OCI-LY7 (cell line): ENCODE measurements around the gene CFAP58. TPM values are rescaled to one million over a fixed set of nuclear protein-coding genes. Genes with fewer than 3 reads are reported as not detected.
A peak's percentile ranks its signal among the peaks of the same experiment; 100 is the strongest.

Source experiments
- BruUV-seq: library from RNA; stranded (reverse); fragments of 400-500 nt; replicated peaks from 2 replicates; lab custom pipeline; 2021; lab: Mats Ljungman, UMichigan
- CTCF ChIA-PET: fragments of 300-600 bp; sonication (Branson Sonifier 250); formaldehyde crosslinking; loops from one replicate; lab custom pipeline; 2022; ENCODE audit warnings: antibody characterized with exemption; ENCODE audit not compliant: unreplicated experiment; lab: Charles Lee
- POLR2A ChIA-PET: fragments of 300-600 bp; sonication (Branson Sonifier 250); formaldehyde crosslinking; loops from one replicate; lab custom pipeline; 2022; ENCODE audit warnings: antibody characterized with exemption; lab: Charles Lee
- DNase-seq: peaks from one replicate; pipeline ENCODE4 v3.0.0-alpha.2; 2015; ENCODE audit warnings: low spot score
- H2AFZ ChIP-seq: fragments of 200-600 bp; sonication (generic), shearing (Covaris generic); 2 replicates; pipeline ENCODE4 v1.6.1; 2014; ENCODE audit warnings: mild to moderate bottlenecking, antibody characterized with exemption, low read length, moderate library complexity
- H3K27ac ChIP-seq: fragments of 200-600 bp; sonication (generic); 2 replicates; pipeline ENCODE4 v1.5.1; 2014; ENCODE audit warnings: mixed run types, low read depth, mild to moderate bottlenecking, moderate library complexity, low read length, inconsistent platforms; ENCODE audit not compliant: poor library complexity, severe bottlenecking
- H3K36me3 ChIP-seq: fragments of 200-600 bp; sonication (generic); 2 replicates; pipeline ENCODE4 v1.6.1; 2014; ENCODE audit warnings: mild to moderate bottlenecking, antibody characterized with exemption, low read length, moderate library complexity, mixed read lengths; ENCODE audit not compliant: insufficient read depth
- H3K4me1 ChIP-seq: fragments of 200-600 bp; sonication (generic); 2 replicates; pipeline ENCODE4 v1.5.1; 2014; ENCODE audit warnings: mild to moderate bottlenecking, low read length; ENCODE audit not compliant: insufficient read depth, poor library complexity, severe bottlenecking
- H3K4me2 ChIP-seq: fragments of 200-600 bp; sonication (generic); 2 replicates; pipeline ENCODE4 v1.6.1; 2014; ENCODE audit warnings: mild to moderate bottlenecking, low read length
- H3K4me3 ChIP-seq: fragments of 200-600 bp; sonication (generic); 2 replicates; pipeline ENCODE4 v1.5.1; 2014; ENCODE audit warnings: mild to moderate bottlenecking, low read depth, low read length; ENCODE audit not compliant: poor library complexity, severe bottlenecking
- H3K79me2 ChIP-seq: fragments of 200-600 bp; sonication (generic); 2 replicates; pipeline ENCODE4 v1.6.1; 2016; ENCODE audit warnings: low read depth, mild to moderate bottlenecking, low read length, moderate library complexity, mixed read lengths; ENCODE audit not compliant: insufficient read depth
- H3K9me2 ChIP-seq: fragments of 200-600 bp; sonication (generic); 2 replicates; pipeline ENCODE4 v1.6.1; 2016; ENCODE audit warnings: mild to moderate bottlenecking, low read length, mixed read lengths; ENCODE audit not compliant: insufficient read depth
- H3K9me3 ChIP-seq: fragments of 200-600 bp; sonication (generic); 2 replicates; pipeline ENCODE4 v1.6.1; 2014; ENCODE audit warnings: mild to moderate bottlenecking, mixed run types, low read length, mixed read lengths
- H4K20me1 ChIP-seq: fragments of 200-600 bp; sonication (generic); 2 replicates; pipeline ENCODE4 v1.6.1; 2014; ENCODE audit warnings: mild to moderate bottlenecking, antibody characterized with exemption, low read length, moderate library complexity, mixed read lengths; ENCODE audit not compliant: insufficient read depth
- EZH2phosphoT487 ChIP-seq: fragments of 200-600 bp; sonication (generic); IDR thresholded peaks from 2 replicates; pipeline ENCODE4 v1.6.1; 2018; ENCODE audit warnings: low read depth, borderline replicate concordance, mild to moderate bottlenecking, mixed run types, antibody characterized with exemption, low read length, moderate library complexity, mixed read lengths
- intact Hi-C: fragments of 100-400 bp; cut with micrococcal nuclease; formaldehyde crosslinking; loops from one replicate; pipeline ENCODE4 v1.10.0; 2022; ENCODE audit not compliant: unreplicated experiment
- total RNA-seq, 2 experiments: library from RNA; depleted of rRNA in 1 of 2; stranded (reverse); fragments of >200 nt in 1 of 2; shearing (Covaris generic) in 1 of 2; gene quantifications; 2 replicates each; pipeline ENCODE4 v1.2.3, GENCODE V29; 2014 to 2022
- TF ChIP-seq, protein P1 (sequence below): fragments of 200-600 bp; sonication (generic); conservative IDR thresholded peaks from 2 replicates; pipeline ENCODE4 v1.5.1; 2014; ENCODE audit warnings: mild to moderate bottlenecking, antibody characterized with exemption, low read length, moderate library complexity, mixed read lengths

CFAP58 gene
- total RNA-seq, 2 experiments from 2014 or later: 0.09 to 1.5 TPM

DNA sequence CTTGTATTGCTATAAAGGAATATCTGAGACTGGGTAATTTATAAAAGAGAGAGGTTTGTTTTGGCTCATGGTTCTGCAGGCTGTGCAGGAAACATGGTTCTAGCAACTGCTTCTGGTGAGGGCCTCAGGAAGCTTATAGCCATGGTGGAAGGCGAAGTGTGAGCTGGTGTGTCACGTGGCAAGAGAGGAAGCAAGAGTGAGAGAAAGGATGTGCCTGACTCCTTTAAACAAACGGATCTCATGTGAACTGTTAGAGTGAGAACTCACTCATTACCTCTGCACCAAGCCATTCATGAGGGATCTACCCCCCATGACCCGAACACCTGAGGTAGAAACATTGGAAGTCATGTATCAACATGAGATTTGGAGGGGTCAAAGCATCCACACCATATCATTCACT, 7.7 kb upstream of the CFAP58 start:
- H3K9me2 ChIP-seq: no peaks in the 10 kb centered on the region
- ChIA-PET CTCF (interaction anchor here (0.6 to 0.7 kb wide), 2 partner anchors 39 to 41 kb away, joined by 3 to 5 read pairs; no protein-coding TSS in a partner anchor), POLR2A (interaction anchor here (1.3 to 3.4 kb wide), 2 partner anchors 10 to 39 kb away, joined by 3 to 18 read pairs; no protein-coding TSS in a partner anchor)
- intact Hi-C loops: loop anchor here (10.0 kb wide), 1 partner anchor 431 kb away; the partner anchor contains the start of gene STN1
- H3K9me3 ChIP-seq: no peaks in the 10 kb centered on the region
- no peak overlapping the region for H3K4me2 ChIP-seq
- no peaks in the 10 kb centered on the region for H3K79me2 ChIP-seq
- H3K4me1 ChIP-seq: peaks cover 50% of the 10 kb centered on the region
- peak; percentile 25 for DNase-seq
- no peaks in the 10 kb centered on the region for H3K36me3 ChIP-seq
- H3K27ac ChIP-seq: no peak overlapping the region
- H4K20me1 ChIP-seq: no peaks in the 10 kb centered on the region
- no peak overlapping the region for H3K4me3 ChIP-seq
- TF ChIP-seq EZH2phosphoT487: no peak
- TF ChIP-seq, protein P1, sequence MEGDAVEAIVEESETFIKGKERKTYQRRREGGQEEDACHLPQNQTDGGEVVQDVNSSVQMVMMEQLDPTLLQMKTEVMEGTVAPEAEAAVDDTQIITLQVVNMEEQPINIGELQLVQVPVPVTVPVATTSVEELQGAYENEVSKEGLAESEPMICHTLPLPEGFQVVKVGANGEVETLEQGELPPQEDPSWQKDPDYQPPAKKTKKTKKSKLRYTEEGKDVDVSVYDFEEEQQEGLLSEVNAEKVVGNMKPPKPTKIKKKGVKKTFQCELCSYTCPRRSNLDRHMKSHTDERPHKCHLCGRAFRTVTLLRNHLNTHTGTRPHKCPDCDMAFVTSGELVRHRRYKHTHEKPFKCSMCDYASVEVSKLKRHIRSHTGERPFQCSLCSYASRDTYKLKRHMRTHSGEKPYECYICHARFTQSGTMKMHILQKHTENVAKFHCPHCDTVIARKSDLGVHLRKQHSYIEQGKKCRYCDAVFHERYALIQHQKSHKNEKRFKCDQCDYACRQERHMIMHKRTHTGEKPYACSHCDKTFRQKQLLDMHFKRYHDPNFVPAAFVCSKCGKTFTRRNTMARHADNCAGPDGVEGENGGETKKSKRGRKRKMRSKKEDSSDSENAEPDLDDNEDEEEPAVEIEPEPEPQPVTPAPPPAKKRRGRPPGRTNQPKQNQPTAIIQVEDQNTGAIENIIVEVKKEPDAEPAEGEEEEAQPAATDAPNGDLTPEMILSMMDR: no peak
- BruUV-seq: no TSS peak
- H2AFZ ChIP-seq: peak overlapping the region; percentile 27; the same call in 1 of the 2 replicates

DNA sequence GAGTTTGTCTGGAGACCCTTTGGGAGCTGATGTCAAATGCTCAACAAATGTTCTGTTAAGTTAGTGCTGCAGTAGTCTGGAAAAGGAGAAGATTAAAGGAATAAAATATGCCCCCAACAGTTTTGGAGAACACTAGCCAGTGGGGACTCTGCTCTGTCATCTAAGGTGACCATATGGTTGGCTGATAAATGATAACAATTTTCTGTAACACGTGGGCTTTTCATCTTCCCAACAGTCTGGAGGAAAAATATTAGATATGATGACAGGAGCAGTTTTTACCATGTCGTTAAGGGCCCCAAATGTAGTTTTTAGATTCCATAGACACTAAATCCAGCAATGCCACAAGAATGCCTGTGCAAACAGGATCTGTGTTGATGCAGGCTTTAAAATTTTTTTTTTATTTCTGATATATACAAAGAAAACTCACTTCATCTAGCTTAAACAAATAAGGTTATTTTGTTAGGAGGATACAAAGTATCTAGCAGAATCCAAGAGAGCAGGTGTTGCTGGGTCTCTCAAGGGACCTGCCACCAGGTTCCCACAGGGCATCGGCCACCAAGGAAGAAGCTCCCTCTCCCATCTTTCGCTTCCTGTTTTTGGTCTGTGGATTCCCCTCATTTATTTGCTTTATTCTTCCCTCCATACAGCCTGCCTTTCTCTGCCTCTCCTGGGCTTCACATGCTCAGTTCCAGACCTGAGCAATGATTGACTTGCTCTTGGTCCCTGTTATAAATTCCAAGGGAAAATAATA, 6.2 kb upstream of the CFAP58 start:
- Histone ChIP-seq H3K79me2 (no peaks in the 10 kb centered on the region), H3K9me2 (no peaks in the 10 kb centered on the region), H3K4me2 (peak overlapping the region; percentile 85), H2AFZ (no peak overlapping the region), H3K4me1 (peaks cover 54% of the 10 kb centered on the region), H3K4me3 (no peak overlapping the region), H3K36me3 (no peaks in the 10 kb centered on the region), H4K20me1 (no peaks in the 10 kb centered on the region), H3K27ac (peak overlapping the region; percentile 77), H3K9me3 (no peaks in the 10 kb centered on the region)
- ChIA-PET POLR2A (interaction anchor here (1.5 to 3.4 kb wide), 2 partner anchors 9 to 11 kb away, joined by 5 to 18 read pairs; partner anchors contain the start of gene ITPRIP), CTCF (no interaction called here)
- no peak for TF ChIP-seq EZH2phosphoT487
- TF ChIP-seq, protein P1: no peak
- no TSS peak for BruUV-seq
- DNase-seq: peak; percentile 35
- intact Hi-C loops: loop anchor here (10.0 kb wide), 1 partner anchor 433 kb away; the partner anchor contains the start of gene STN1
